Right lobe of liver (tissue), 6 donors: ENCODE measurements around the gene DNAH17. TPM values are rescaled to one million over a fixed set of nuclear protein-coding genes. Genes with fewer than 3 reads are reported as not detected.

Experiments used
- ATAC-seq, 4 donors: fragments of 200-7000 bp; cut with Tn5 transposase; one replicate each; pipeline ENCODE4 v1.9.1; 2020; ENCODE audit warnings: mild to moderate bottlenecking in 4 of 4, moderate library complexity in 4 of 4
- DNase-seq, 3 donors: peaks; one replicate each; pipeline ENCODE4 v3.0.0-alpha.2; 2020
- H3K27ac ChIP-seq, 3 donors: fragments of 200-600 bp; one replicate each; pipeline ENCODE4 v1.8.0; 2022
- H3K27me3 ChIP-seq, 2 donors: fragments of 200-600 bp; one replicate each; pipeline ENCODE4 v1.8.0; 2022
- H3K36me3 ChIP-seq, 4 donors: fragments of 200-600 bp; sonication (generic) in 1 of 4; one replicate each; pipeline versions ENCODE4 v1.5.1 to v1.8.0; 2017 to 2022; ENCODE audit warnings: control low read depth in 1 of 4
- H3K4me1 ChIP-seq, 4 donors: fragments of 200-600 bp; sonication (generic) in 1 of 4; one replicate each; pipeline versions ENCODE4 v1.5.1 to v1.8.0; 2017 to 2022; ENCODE audit warnings: control low read depth in 1 of 4
- H3K4me3 ChIP-seq, 3 donors: fragments of 200-600 bp; one replicate each; pipeline ENCODE4 v1.8.0; 2022
- H3K9me3 ChIP-seq, 4 donors: fragments of 200-600 bp; sonication (generic) in 1 of 4; one replicate each; pipeline versions ENCODE4 v1.5.1 to v1.8.0; 2017 to 2022; ENCODE audit warnings: control low read depth in 1 of 4
- CTCF ChIP-seq, 4 donors: fragments of 200-600 bp in 3 of 4; fragments of 450-650 bp in 1 of 4; IDR thresholded peaks; one replicate each; pipeline versions ENCODE4 v1.5.1 to v1.8.0; 2016 to 2022; ENCODE audit warnings: antibody characterized with exemption in 4 of 4, mild to moderate bottlenecking in 2 of 4
- POLR2A ChIP-seq: fragments of 450-650 bp; IDR thresholded peaks from one replicate; pipeline ENCODE4 v1.6.1; 2017; ENCODE audit warnings: antibody characterized with exemption, mild to moderate bottlenecking
- WGBS: methylation state at CpG from one replicate; pipeline ENCODE4 v1.1.6; 2018; ENCODE audit warnings: low coverage, low lambda C conversion rate; ENCODE audit not compliant: insufficient coverage; ENCODE audit errors: missing lambda C conversion rate; 5-methylcytosine and 5-hydroxymethylcytosine counted together
- intact Hi-C, 2 donors: fragments of 100-400 bp; cut with DNase I; formaldehyde crosslinking; loops; one replicate each; pipeline versions ENCODE4 v1.11.2 to v1.14.1; 2022
- total RNA-seq, 6 experiments: library from RNA; depleted of rRNA in 2 of 6; stranded (reverse); fragments of >200 nt in 2 of 6; fragmentation: NEBNext Ultra II Directional in 3 of 6; extraction: Animal tissue kit (Norgen Biotek cat#: 25700) in 3 of 6; gene quantifications; one replicate each; pipeline versions ENCODE4 v1.1.0 to v1.2.4, GENCODE V29; 2016 to 2023
- donor health status: DM: no; HTN: yes; CAD: no.
- donor health status: DM: no; HTN: no; CAD: no.
- donor health status: DM: no; HTN: no; CAD: no.
- donor health status: DM: no; HTN: yes; CAD: no.
- donor health status: DM: no; HTN: yes; CAD: no.

The DNAH17 gene
- total RNA-seq, 6 experiments from 2014 or later = 0.04 TPM; not detected in 5

GRCh38 chr17:78572239-78573205 is 4.7 kb downstream of the DNAH17 start:
- Histone ChIP-seq H3K36me3 (no peaks in the 10 kb centered on the region), H3K9me3 (no peaks in the 10 kb centered on the region), H3K27ac (no peak overlapping the region), H3K4me3 (no peak overlapping the region), H3K27me3 (no peaks in the 10 kb centered on the region), H3K4me1 (no peaks in the 10 kb centered on the region)
- ATAC-seq (no peak), DNase-seq (no peak)
- WGBS = 50% methylated on average over 16 of the region's 20 CpGs
- intact Hi-C loops = no loop called here
- no peak for TF ChIP-seq CTCF (IDR thresholded peaks at IDR 0.05)
- TF ChIP-seq POLR2A = no peak

DNA sequence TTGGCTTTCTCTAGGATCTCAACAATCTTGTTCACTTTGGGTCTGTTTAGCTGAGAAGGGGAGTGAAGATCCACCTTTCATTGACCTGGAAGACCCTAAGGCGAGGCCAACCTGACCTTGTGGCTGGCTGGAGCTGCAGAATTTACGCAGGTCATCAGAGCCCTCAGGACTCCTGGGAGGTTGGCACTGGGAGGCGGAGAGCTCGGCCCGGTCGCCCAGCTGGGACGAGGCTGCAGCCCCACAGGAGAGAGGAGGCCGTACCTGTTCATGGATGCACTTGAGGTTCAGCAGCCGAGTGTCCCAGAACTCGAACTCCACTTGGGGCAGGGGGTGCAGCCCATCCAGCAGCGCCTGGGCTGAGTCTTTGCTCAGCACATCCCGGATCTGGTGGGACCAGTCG is 5.9 kb downstream of the DNAH17 start:
- Histone ChIP-seq H3K4me3 (no peak overlapping the region), H3K27me3 (no peaks in the 10 kb centered on the region), H3K27ac (no peak overlapping the region), H3K4me1 (no peaks in the 10 kb centered on the region), H3K36me3 (no peaks in the 10 kb centered on the region), H3K9me3 (no peaks in the 10 kb centered on the region)
- TF ChIP-seq CTCF (IDR thresholded peaks at IDR 0.05) (no peak), POLR2A (no peak)
- intact Hi-C loops = no loop called here
- ATAC-seq (no peak), DNase-seq (no peak)
- WGBS = 100% methylated on average over 1 of the region's 13 CpGs

DNA sequence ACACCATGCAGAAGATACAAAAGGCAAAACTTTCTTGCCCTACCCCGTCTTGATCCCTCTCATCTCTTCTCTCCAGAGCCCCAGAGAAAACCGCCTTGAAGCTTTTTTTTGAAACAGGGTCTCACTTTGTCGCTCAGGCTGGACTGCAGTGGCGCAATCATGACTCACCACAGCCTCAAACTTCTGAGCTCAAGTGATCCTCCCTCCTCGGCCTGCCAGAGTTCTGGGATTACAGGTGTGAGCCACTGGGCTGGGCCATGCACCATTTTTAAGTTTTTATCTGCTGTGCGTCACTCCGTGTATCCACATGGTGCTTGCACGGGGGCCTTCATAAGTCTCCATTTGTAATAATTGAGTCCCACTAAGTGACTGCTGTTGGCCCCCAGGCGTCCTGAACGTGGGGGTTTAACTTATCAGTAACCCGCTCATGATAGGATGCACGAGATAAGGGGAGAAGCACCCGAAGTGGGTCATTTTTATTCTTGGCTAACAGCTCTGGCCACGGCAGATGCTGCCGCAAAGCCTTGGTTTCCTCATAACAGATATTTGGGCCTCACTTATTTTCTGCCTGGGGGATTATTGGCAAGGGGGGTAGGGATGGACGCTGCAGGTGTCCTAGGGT is 8.6 kb downstream of the DNAH17 start:
- H3K36me3 ChIP-seq = no peaks in the 10 kb centered on the region
- H3K27me3 ChIP-seq = no peaks in the 10 kb centered on the region
- no peaks in the 10 kb centered on the region for H3K9me3 ChIP-seq
- no peaks in the 10 kb centered on the region for H3K4me1 ChIP-seq
- H3K4me3 ChIP-seq = no peak overlapping the region
- no peak for ATAC-seq
- intact Hi-C loops = no loop called here
- no peak for DNase-seq
- TF ChIP-seq POLR2A (no peak), CTCF (IDR thresholded peaks at IDR 0.05) (no peak)
- no peak overlapping the region for H3K27ac ChIP-seq
- 70% methylated on average over 10 of the region's 16 CpGs for WGBS

GRCh38 chr17:78567991-78568390 is 9.2 kb downstream of the DNAH17 start:
- H3K36me3 ChIP-seq = no peaks in the 10 kb centered on the region
- 80% methylated on average over 11 of the region's 11 CpGs for WGBS
- DNase-seq (no peak), ATAC-seq (no peak)
- H3K27ac ChIP-seq = no peak overlapping the region
- H3K27me3 ChIP-seq = no peaks in the 10 kb centered on the region
- TF ChIP-seq CTCF (IDR thresholded peaks at IDR 0.05) (no peak), POLR2A (no peak)
- no peak overlapping the region for H3K4me3 ChIP-seq
- intact Hi-C loops = no loop called here
- H3K9me3 ChIP-seq = no peaks in the 10 kb centered on the region
- no peaks in the 10 kb centered on the region for H3K4me1 ChIP-seq
